Tibial nerve (tissue), 3 donors: ENCODE data around the gene TMC7.

Experiments used
- EP300 ChIP-seq, 2 donors: sonication (generic); formaldehyde crosslinking; IDR thresholded peaks; one replicate each; pipeline ENCODE4 v1.6.1; 2017; ENCODE audit warnings: antibody characterized with exemption in 2 of 2, mild to moderate bottlenecking in 1 of 2
- POLR2A ChIP-seq, 2 donors: fragments of 450-650 bp; IDR thresholded peaks; one replicate each; pipeline ENCODE4 v1.6.1; 2017; ENCODE audit warnings: antibody characterized with exemption in 2 of 2, mild to moderate bottlenecking in 2 of 2, moderate library complexity in 2 of 2

GRCh38 chr16:18938986-18939385 lies 44.7 kb upstream of the TMC7 start:
- TF ChIP-seq EP300 (IDR thresholded peaks at IDR 0.05) (no peak), POLR2A (IDR thresholded peaks at IDR 0.05) (no peak)
